Lower lobe of right lung (tissue), 2 donors: ENCODE results near the gene PEPD. TPM values are rescaled to one million over a fixed set of nuclear protein-coding genes. Genes with fewer than 3 reads are reported as not detected.
A peak's percentile ranks its signal among the peaks of the same experiment; 100 is the strongest.

ENCODE experiments used
- ATAC-seq, 2 donors: fragments of 200-7000 bp; cut with Tn5 transposase; one replicate each; pipeline ENCODE4 v1.9.1; 2020 to 2022; ENCODE audit warnings: mild to moderate bottlenecking in 2 of 2, moderate library complexity in 2 of 2
- DNase-seq: peaks from one replicate; pipeline ENCODE4 v3.0.0-alpha.2; 2020
- H3K27ac ChIP-seq: fragments of 200-600 bp; one replicate; pipeline ENCODE4 v1.8.0; 2022
- H3K27me3 ChIP-seq: fragments of 200-600 bp; one replicate; pipeline ENCODE4 v1.8.0; 2022; ENCODE audit warnings: low read depth
- H3K36me3 ChIP-seq: fragments of 200-600 bp; one replicate; pipeline ENCODE4 v1.8.0; 2022; ENCODE audit warnings: mild to moderate bottlenecking
- H3K4me1 ChIP-seq: fragments of 200-600 bp; one replicate; pipeline ENCODE4 v1.8.0; 2022
- H3K4me3 ChIP-seq: fragments of 200-600 bp; one replicate; pipeline ENCODE4 v1.8.0; 2022; ENCODE audit warnings: mild to moderate bottlenecking
- H3K9me3 ChIP-seq: fragments of 200-600 bp; one replicate; pipeline ENCODE4 v1.8.0; 2022
- CTCF ChIP-seq: fragments of 200-600 bp; IDR thresholded peaks from one replicate; pipeline ENCODE4 v1.8.0; 2022; ENCODE audit warnings: antibody characterized with exemption, mild to moderate bottlenecking
- intact Hi-C: fragments of 100-400 bp; cut with DNase I; formaldehyde crosslinking; loops from one replicate; pipeline ENCODE4 v1.11.0; 2022
- total RNA-seq: library from RNA; stranded (reverse); fragmentation: NEBNext Ultra II Directional; extraction: Animal tissue kit (Norgen Biotek cat#: 25700); gene quantifications from one replicate; pipeline ENCODE4 v1.2.1, GENCODE V29; 2021
- donor health status: DM: no; HTN: yes; CAD: no; lungs with severe emphysema.

PEPD gene
- total RNA-seq, 1 donor from 2014 or later = 94.0 TPM

- DNase-seq = peak; percentile 16
- Histone ChIP-seq H3K9me3 (no peaks in the 10 kb centered on the region), H3K36me3 (peaks cover 26% of the 10 kb centered on the region), H3K4me3 (no peak overlapping the region), H3K27ac (no peak overlapping the region), H3K27me3 (no peaks in the 10 kb centered on the region), H3K4me1 (no peaks in the 10 kb centered on the region)
- no peak for TF ChIP-seq CTCF
- intact Hi-C loops = no loop called here
- no peak for ATAC-seq
Measured at GRCh38 chr19:33464733-33465115, 56.9 kb downstream of the PEPD start.

- H3K4me3 ChIP-seq = no peak overlapping the region
- no peaks in the 10 kb centered on the region for H3K4me1 ChIP-seq
- no peak overlapping the region for H3K27ac ChIP-seq
- ATAC-seq (no peak), DNase-seq (peak; percentile 37)
- H3K27me3 ChIP-seq = no peaks in the 10 kb centered on the region
- peaks cover 26% of the 10 kb centered on the region for H3K36me3 ChIP-seq
- H3K9me3 ChIP-seq = no peaks in the 10 kb centered on the region
- intact Hi-C loops = no loop called here
- TF ChIP-seq CTCF = no peak
Measured at GRCh38 chr19:33464010-33464732, 57.4 kb downstream of the PEPD start.

GRCh38 chr19:33463199-33463598 is 58.4 kb downstream of the PEPD start:
- H3K4me3 ChIP-seq = no peak overlapping the region
- no peak overlapping the region for H3K27ac ChIP-seq
- no peak for TF ChIP-seq CTCF
- H3K9me3 ChIP-seq = no peaks in the 10 kb centered on the region
- no peaks in the 10 kb centered on the region for H3K27me3 ChIP-seq
- H3K4me1 ChIP-seq = no peaks in the 10 kb centered on the region
- ATAC-seq (no peak), DNase-seq (no peak)
- intact Hi-C loops = no loop called here
- H3K36me3 ChIP-seq = peaks cover 26% of the 10 kb centered on the region

GRCh38 chr19:33462112-33462791 is 59.3 kb downstream of the PEPD start:
- Histone ChIP-seq H3K4me3 (no peak overlapping the region), H3K27me3 (no peaks in the 10 kb centered on the region), H3K4me1 (no peaks in the 10 kb centered on the region), H3K36me3 (peaks cover 26% of the 10 kb centered on the region), H3K9me3 (no peaks in the 10 kb centered on the region), H3K27ac (no peak overlapping the region)
- intact Hi-C loops = no loop called here
- no peak for TF ChIP-seq CTCF
- ATAC-seq (no peak), DNase-seq (peak; percentile 24)

GRCh38 chr19:33461256-33462111 is 60.1 kb downstream of the PEPD start:
- H3K27me3 ChIP-seq = no peaks in the 10 kb centered on the region
- ATAC-seq (no peak), DNase-seq (peak; percentile 38)
- H3K4me1 ChIP-seq = no peaks in the 10 kb centered on the region
- H3K4me3 ChIP-seq = no peak overlapping the region
- H3K36me3 ChIP-seq = peaks cover 26% of the 10 kb centered on the region
- no peaks in the 10 kb centered on the region for H3K9me3 ChIP-seq
- H3K27ac ChIP-seq = no peak overlapping the region
- no peak for TF ChIP-seq CTCF
- intact Hi-C loops = no loop called here
